Astrocyte (in vitro differentiated cells and primary cell): ENCODE data around the gene ATP2B3. TPM values are rescaled to one million over a fixed set of nuclear protein-coding genes. Genes with fewer than 3 reads are reported as not detected.
A peak's percentile ranks its signal among the peaks of the same experiment; 100 is the strongest.

Source experiments
- DNase-seq: peaks from one replicate; pipeline ENCODE4 v3.0.0-alpha.2; 2010; ENCODE audit warnings: low read depth
- FAIRE-seq: peaks from 2 replicates; lab custom pipeline; 2011; peaks lifted over from hg19 to GRCh38; lab: Jason Lieb, UNC
- H2AFZ ChIP-seq: 2 replicates; pipeline ENCODE4 v1.6.0; 2012; ENCODE audit warnings: low read depth, low read length, inconsistent platforms
- H3K27ac ChIP-seq: 2 replicates; pipeline ENCODE4 v1.5.1; 2011; ENCODE audit warnings: low read depth, low read length, inconsistent platforms
- H3K27me3 ChIP-seq: 2 replicates; pipeline ENCODE4 v1.6.0; 2011; ENCODE audit warnings: low read length, inconsistent platforms; ENCODE audit not compliant: insufficient read depth
- H3K36me3 ChIP-seq: 2 replicates; pipeline ENCODE4 v1.5.1; 2011; ENCODE audit warnings: low read length, inconsistent platforms; ENCODE audit not compliant: insufficient read depth
- H3K4me1 ChIP-seq: 2 replicates; pipeline ENCODE4 v1.5.1; 2011; ENCODE audit warnings: low read length, inconsistent platforms; ENCODE audit not compliant: insufficient read depth
- H3K4me2 ChIP-seq: 2 replicates; pipeline ENCODE4 v1.6.0; 2012; ENCODE audit warnings: low read length, inconsistent platforms
- H3K4me3 ChIP-seq: 2 replicates; pipeline ENCODE4 v1.5.1; 2011; ENCODE audit warnings: low read depth, mild to moderate bottlenecking, low read length, inconsistent platforms; ENCODE audit not compliant: insufficient read depth
- H3K79me2 ChIP-seq: 2 replicates; pipeline ENCODE4 v1.6.0; 2012; ENCODE audit warnings: mild to moderate bottlenecking, low read length, inconsistent platforms; ENCODE audit not compliant: insufficient read depth
- H3K9ac ChIP-seq: 2 replicates; pipeline ENCODE4 v1.6.0; 2012; ENCODE audit warnings: mild to moderate bottlenecking, low read length, inconsistent platforms
- H3K9me3 ChIP-seq: 2 replicates; pipeline ENCODE4 v1.5.1; 2012; ENCODE audit warnings: low read depth, mild to moderate bottlenecking, low read length, inconsistent platforms; ENCODE audit not compliant: insufficient read depth
- H4K20me1 ChIP-seq: 2 replicates; pipeline ENCODE4 v1.6.0; 2012; ENCODE audit warnings: low read length, inconsistent platforms; ENCODE audit not compliant: insufficient read depth
- H3K27ac Mint-ChIP-seq: one replicate; pipeline ENCODE4 v1.8.0; 2021; ENCODE audit warnings: mild to moderate bottlenecking, mixed read lengths; ENCODE audit not compliant: unreplicated experiment
- H3K27me3 Mint-ChIP-seq: one replicate; pipeline ENCODE4 v1.8.0; 2021; ENCODE audit warnings: low read depth, mixed read lengths; ENCODE audit not compliant: unreplicated experiment
- H3K36me3 Mint-ChIP-seq: one replicate; pipeline ENCODE4 v1.8.0; 2021; ENCODE audit warnings: low read depth, mixed read lengths; ENCODE audit not compliant: unreplicated experiment
- H3K4me1 Mint-ChIP-seq: one replicate; pipeline ENCODE4 v1.8.0; 2021; ENCODE audit warnings: low read depth, mixed read lengths; ENCODE audit not compliant: unreplicated experiment
- H3K4me3 Mint-ChIP-seq: one replicate; pipeline ENCODE4 v1.8.0; 2021; ENCODE audit warnings: mild to moderate bottlenecking, moderate library complexity, mixed read lengths; ENCODE audit not compliant: unreplicated experiment
- H3K9me3 Mint-ChIP-seq: one replicate; pipeline ENCODE4 v1.8.0; 2021; ENCODE audit warnings: mild to moderate bottlenecking, mixed read lengths; ENCODE audit not compliant: unreplicated experiment
- CTCF ChIP-seq: IDR thresholded peaks from 2 replicates; pipeline ENCODE4 v1.5.1; 2011; ENCODE audit warnings: low read depth, mild to moderate bottlenecking, inconsistent platforms, low read length, moderate library complexity; ENCODE audit not compliant: insufficient read depth
- EZH2 ChIP-seq: IDR thresholded peaks from 2 replicates; pipeline ENCODE4 v1.6.1; 2012; ENCODE audit warnings: mild to moderate bottlenecking, low read length, inconsistent platforms; ENCODE audit not compliant: insufficient read depth
- total RNA-seq: library from RNA; stranded (reverse); gene quantifications from 2 replicates; pipeline ENCODE4 v1.2.1, GENCODE V29; 2021

Gene ATP2B3
- total RNA-seq, 1 donor from 2014 or later, result 0.52 TPM

- H3K9ac ChIP-seq, result peak within 1 kb of the TSS; percentile 81
- no peaks in the 10 kb centered on the region for H3K36me3 ChIP-seq
- no peaks in the 10 kb centered on the region for H3K9me3 Mint-ChIP-seq
- peak within 1 kb of the TSS; percentile 19 for H3K27ac ChIP-seq
- no peaks in the 10 kb centered on the region for H3K9me3 ChIP-seq
- peaks cover under 1% of the 10 kb centered on the region for H3K36me3 Mint-ChIP-seq
- peak within 1 kb of the TSS; percentile 76 for H3K4me3 ChIP-seq
- H3K4me3 Mint-ChIP-seq, result peak within 1 kb of the TSS; percentile 89
- no peaks in the 10 kb centered on the region for H3K27me3 ChIP-seq
- H3K4me1 Mint-ChIP-seq, result peaks cover 5% of the 10 kb centered on the region
- DNase-seq, result no peak
- peaks cover 20% of the 10 kb centered on the region for H4K20me1 ChIP-seq
- H2AFZ ChIP-seq, result peak within 1 kb of the TSS; percentile 78
- H3K27ac Mint-ChIP-seq, result peak within 1 kb of the TSS; percentile 59
- no peak for TF ChIP-seq CTCF
- TF ChIP-seq EZH2, result no peak
- H3K4me1 ChIP-seq, result peaks cover 6% of the 10 kb centered on the region
- peaks cover 26% of the 10 kb centered on the region for H3K79me2 ChIP-seq
- H3K27me3 Mint-ChIP-seq, result peaks cover 5% of the 10 kb centered on the region
- peak within 1 kb of the TSS; percentile 86 for H3K4me2 ChIP-seq
- no peak for FAIRE-seq
These were observed 81.2 kb downstream of the ATP2B3 start, which contains the start of gene CCNQ for GRCh38 chrX:153598541-153599191. TSS of gene CCNQ (minus strand) at chrX:153599139. CDS start at chrX:153599073, 66 bp downstream.

- Mint-ChIP-seq H3K9me3 (no peaks in the 10 kb centered on the region), H3K4me1 (peaks cover 5% of the 10 kb centered on the region), H3K4me3 (peak overlapping the region; percentile 86), H3K27ac (peak overlapping the region; percentile 53), H3K27me3 (peaks cover 6% of the 10 kb centered on the region), H3K36me3 (no peaks in the 10 kb centered on the region)
- DNase-seq, result peak; percentile 56
- Histone ChIP-seq H3K79me2 (peaks cover 26% of the 10 kb centered on the region), H3K4me1 (peaks cover 6% of the 10 kb centered on the region), H3K4me3 (peak overlapping the region; percentile 76), H2AFZ (peak overlapping the region; percentile 78), H3K9me3 (no peaks in the 10 kb centered on the region), H3K4me2 (peak overlapping the region; percentile 86), H3K9ac (peak overlapping the region; percentile 81), H3K27ac (peak overlapping the region; percentile 19), H4K20me1 (peaks cover 20% of the 10 kb centered on the region), H3K27me3 (no peaks in the 10 kb centered on the region), H3K36me3 (no peaks in the 10 kb centered on the region)
- peak; percentile 93 for FAIRE-seq
- no peak for TF ChIP-seq CTCF
- TF ChIP-seq EZH2, result no peak
These were observed 82.0 kb downstream of the ATP2B3 start for GRCh38 chrX:153599192-153600031.
